Measurements from ENCODE around the gene RBX1. TPM values are rescaled to one million over a fixed set of nuclear protein-coding genes. Genes with fewer than 3 reads are reported as not detected.

Gene RBX1
- total RNA-seq, 1 donor from 2014 or later, result 58.5 TPM

DNA sequence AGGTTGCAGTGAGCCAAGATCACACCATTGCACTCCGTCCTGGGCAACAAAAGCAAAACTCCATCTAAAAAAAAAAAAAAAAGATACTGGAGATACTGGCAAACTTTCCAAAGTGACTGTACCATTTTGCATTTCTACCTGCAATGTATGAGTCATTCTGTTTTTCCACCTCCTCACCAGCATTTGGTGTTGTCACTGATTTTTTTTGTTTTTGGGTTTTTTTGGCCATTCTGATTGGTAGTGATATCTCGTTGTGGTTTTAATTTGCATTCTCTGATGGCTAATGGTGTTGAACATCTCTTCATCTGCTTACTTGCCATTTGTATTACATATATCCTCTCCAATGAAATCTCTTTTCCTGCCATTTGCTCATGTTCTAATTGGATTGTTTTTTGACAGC, 12.0 kb upstream of the RBX1 start:
- H3K4me3 Mint-ChIP-seq (ENCODE audit: unreplicated experiment), result no peak overlapping the region
- no peak for TF ChIP-seq CTCF (IDR thresholded peaks at IDR 0.05)
- no peaks in the 10 kb centered on the region for H3K4me1 Mint-ChIP-seq (ENCODE audit: unreplicated experiment)
- no peaks in the 10 kb centered on the region for H3K27me3 Mint-ChIP-seq (ENCODE audit: unreplicated experiment)
- no peak overlapping the region for H3K27ac Mint-ChIP-seq (ENCODE audit: unreplicated experiment)
- no peak for DNase-seq (ENCODE audit: extremely low spot score, unreplicated experiment)
- no peaks in the 10 kb centered on the region for H3K9me3 Mint-ChIP-seq (ENCODE audit: unreplicated experiment)
- no peaks in the 10 kb centered on the region for H3K36me3 Mint-ChIP-seq (ENCODE audit: unreplicated experiment)

GRCh38 chr22:40951795-40952605, 822 bp downstream of the RBX1 start:
- DNase-seq (ENCODE audit: extremely low spot score, unreplicated experiment), result no peak
- peak overlapping the region; percentile 100 for H3K4me3 Mint-ChIP-seq (ENCODE audit: unreplicated experiment)
- TF ChIP-seq CTCF (IDR thresholded peaks at IDR 0.05), result no peak
- peak overlapping the region; percentile 99 for H3K27ac Mint-ChIP-seq (ENCODE audit: unreplicated experiment)
- H3K36me3 Mint-ChIP-seq (ENCODE audit: unreplicated experiment), result peaks cover 19% of the 10 kb centered on the region
- peaks cover 24% of the 10 kb centered on the region for H3K4me1 Mint-ChIP-seq (ENCODE audit: unreplicated experiment)
- no peaks in the 10 kb centered on the region for H3K9me3 Mint-ChIP-seq (ENCODE audit: unreplicated experiment)
- no peaks in the 10 kb centered on the region for H3K27me3 Mint-ChIP-seq (ENCODE audit: unreplicated experiment)

- no peak overlapping the region for H3K27ac Mint-ChIP-seq (ENCODE audit: unreplicated experiment)
- DNase-seq (ENCODE audit: extremely low spot score, unreplicated experiment), result no peak
These were observed 2.3 kb downstream of the RBX1 start for GRCh38 chr22:40953471-40953870.

DNA sequence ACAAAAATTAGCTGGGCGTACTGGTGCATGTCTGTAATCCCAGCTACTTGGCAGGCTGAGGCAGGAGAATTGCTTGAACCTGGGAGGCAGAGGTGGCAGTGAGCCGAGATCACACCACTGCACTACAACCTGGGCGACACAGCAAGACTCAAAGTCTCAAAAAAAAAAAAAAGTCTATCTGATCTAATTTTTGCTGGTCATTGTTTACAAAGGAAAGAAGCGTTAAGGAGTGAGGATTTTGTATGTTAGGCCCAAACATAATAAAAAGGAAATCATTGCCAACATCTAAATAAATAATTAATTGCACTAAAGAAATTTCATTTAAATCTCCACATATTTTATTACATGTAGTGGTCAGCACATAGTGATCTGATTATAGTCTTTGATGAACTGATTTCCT, 2.9 kb downstream of the RBX1 start:
- H3K27me3 Mint-ChIP-seq (ENCODE audit: unreplicated experiment), result no peaks in the 10 kb centered on the region
- H3K4me3 Mint-ChIP-seq (ENCODE audit: unreplicated experiment), result no peak overlapping the region
- H3K4me1 Mint-ChIP-seq (ENCODE audit: unreplicated experiment), result peaks cover 24% of the 10 kb centered on the region
- no peak for DNase-seq (ENCODE audit: extremely low spot score, unreplicated experiment)
- no peak overlapping the region for H3K27ac Mint-ChIP-seq (ENCODE audit: unreplicated experiment)
- no peak for TF ChIP-seq CTCF (IDR thresholded peaks at IDR 0.05)
- H3K9me3 Mint-ChIP-seq (ENCODE audit: unreplicated experiment), result no peaks in the 10 kb centered on the region
- peaks cover 20% of the 10 kb centered on the region for H3K36me3 Mint-ChIP-seq (ENCODE audit: unreplicated experiment)

More at GRCh38 chr22:40953471-40953870, 2.3 kb downstream of the RBX1 start:
- Mint-ChIP-seq H3K9me3 (ENCODE audit: unreplicated experiment) (no peaks in the 10 kb centered on the region), H3K4me1 (ENCODE audit: unreplicated experiment) (peaks cover 24% of the 10 kb centered on the region), H3K4me3 (ENCODE audit: unreplicated experiment) (no peak overlapping the region), H3K27me3 (ENCODE audit: unreplicated experiment) (no peaks in the 10 kb centered on the region), H3K36me3 (ENCODE audit: unreplicated experiment) (peaks cover 20% of the 10 kb centered on the region)
- TF ChIP-seq CTCF (IDR thresholded peaks at IDR 0.05), result no peak

- Mint-ChIP-seq H3K4me1 (ENCODE audit: unreplicated experiment) (peaks cover 22% of the 10 kb centered on the region), H3K27ac (ENCODE audit: unreplicated experiment) (no peak overlapping the region), H3K4me3 (ENCODE audit: unreplicated experiment) (no peak overlapping the region), H3K27me3 (ENCODE audit: unreplicated experiment) (no peaks in the 10 kb centered on the region), H3K9me3 (ENCODE audit: unreplicated experiment) (no peaks in the 10 kb centered on the region), H3K36me3 (ENCODE audit: unreplicated experiment) (peaks cover 25% of the 10 kb centered on the region)
- TF ChIP-seq CTCF (IDR thresholded peaks at IDR 0.05), result no peak
- no peak for DNase-seq (ENCODE audit: extremely low spot score, unreplicated experiment)
These were observed 4.4 kb downstream of the RBX1 start for GRCh38 chr22:40955571-40955970.
